IMR-90 (cell line): ENCODE data around the gene HNRNPH1. TPM values are rescaled to one million over a fixed set of nuclear protein-coding genes. Genes with fewer than 3 reads are reported as not detected.

Experiments used
- ATAC-seq: fragments of 200-7000 bp; cut with Tn5 transposase; 2 replicates; pipeline ENCODE4 v1.9.1; 2020; ENCODE audit warnings: low read depth, mild to moderate bottlenecking, moderate library complexity
- BruUV-seq: library from RNA; stranded (reverse); fragments of 400-500 nt; replicated peaks from 2 replicates; lab custom pipeline; 2021; lab: Mats Ljungman, UMichigan
- CTCF ChIA-PET: fragments of 300-600 bp; formaldehyde crosslinking; extraction: SDS; loops from one replicate; lab custom pipeline; 2021; ENCODE audit warnings: antibody characterized with exemption; lab: Yijun Ruan, JAX
- POLR2A ChIA-PET: fragments of 300-600 bp; sonication (Branson Sonifier 250); formaldehyde crosslinking; loops from one replicate; lab custom pipeline; 2022; ENCODE audit warnings: antibody characterized with exemption; ENCODE audit not compliant: unreplicated experiment; lab: Charles Lee
- DNase-seq: peaks from one replicate; pipeline ENCODE4 v3.0.0; 2013
- H2AFZ ChIP-seq: replicated peaks from 2 replicates; pipeline ENCODE3; 2013; ENCODE audit warnings: low read length, mild to moderate bottlenecking; ENCODE audit not compliant: poor library complexity
- H2AK5ac ChIP-seq: 2 replicates; pipeline ENCODE4 v1.6.1; 2013; ENCODE audit warnings: low read depth, low read length, inconsistent platforms
- H2AK9ac ChIP-seq: replicated peaks from 2 replicates; pipeline ENCODE3; 2013; ENCODE audit warnings: mild to moderate bottlenecking, low read depth, low read length, moderate library complexity; ENCODE audit not compliant: poor library complexity
- H2BK120ac ChIP-seq: 2 replicates; pipeline ENCODE4 v1.6.1; 2013; ENCODE audit warnings: low read depth, low read length, inconsistent platforms
- H2BK15ac ChIP-seq: 3 replicates; pipeline ENCODE4 v1.6.1; 2013; ENCODE audit warnings: low read depth, low read length, inconsistent platforms
- H2BK20ac ChIP-seq: 2 replicates; pipeline ENCODE4 v1.6.1; 2013; ENCODE audit warnings: low read depth, mild to moderate bottlenecking, inconsistent platforms, low read length, moderate library complexity
- H2BK5ac ChIP-seq: 2 replicates; pipeline ENCODE4 v1.6.1; 2013; ENCODE audit warnings: mild to moderate bottlenecking, low read depth, low read length, inconsistent platforms; ENCODE audit not compliant: poor library complexity, severe bottlenecking
- H3K14ac ChIP-seq: replicated peaks from 2 replicates; pipeline ENCODE4 v1.6.1; 2013; ENCODE audit warnings: low read depth, low read length, inconsistent platforms
- H3K18ac ChIP-seq: 2 replicates; pipeline ENCODE4 v1.6.1; 2013; ENCODE audit warnings: low read depth, low read length, control low read depth
- H3K23ac ChIP-seq: 2 replicates; pipeline ENCODE4 v1.6.1; 2013; ENCODE audit warnings: low read depth, low read length, inconsistent platforms
- H3K27ac ChIP-seq: 2 replicates; pipeline ENCODE4 v1.5.1; 2013; ENCODE audit warnings: mild to moderate bottlenecking, control low read depth, low read length; ENCODE audit not compliant: insufficient read depth
- H3K27me3 ChIP-seq: 2 replicates; pipeline ENCODE4 v1.6.1; 2013; ENCODE audit warnings: low read length; ENCODE audit not compliant: control insufficient read depth, insufficient read depth
- H3K36me3 ChIP-seq: 2 replicates; pipeline ENCODE4 v1.6.1; 2013; ENCODE audit warnings: low read length, mixed read lengths; ENCODE audit not compliant: control insufficient read depth, insufficient read depth
- H3K4ac ChIP-seq: 2 replicates; pipeline ENCODE4 v1.6.1; 2013; ENCODE audit warnings: low read depth, low read length, inconsistent platforms
- H3K4me1 ChIP-seq: 2 replicates; pipeline ENCODE4 v1.6.1; 2013; ENCODE audit warnings: low read length, mixed read lengths; ENCODE audit not compliant: control insufficient read depth, insufficient read depth
- H3K4me2 ChIP-seq: 2 replicates; pipeline ENCODE4 v1.6.1; 2013; ENCODE audit warnings: low read depth, mild to moderate bottlenecking, control low read depth, low read length, moderate library complexity
- H3K4me3 ChIP-seq: 2 replicates; pipeline ENCODE4 v1.5.1; 2013; ENCODE audit warnings: low read depth, mild to moderate bottlenecking, control low read depth, low read length, moderate library complexity; ENCODE audit not compliant: insufficient read depth
- H3K56ac ChIP-seq: 2 replicates; pipeline ENCODE4 v1.6.1; 2013; ENCODE audit warnings: low read length, inconsistent platforms; ENCODE audit not compliant: insufficient read depth; ENCODE audit errors: extremely low read depth
- H3K79me1 ChIP-seq, 2 experiments: 2 replicates each; pipeline ENCODE4 v1.6.1; 2013; ENCODE audit warnings: low read length in 2 of 2, inconsistent platforms in 1 of 2, low read depth in 1 of 2
- H3K9ac ChIP-seq: 2 replicates; pipeline ENCODE4 v1.6.1; 2013; ENCODE audit warnings: low read depth, low read length, control low read depth
- H3K9me1 ChIP-seq: 2 replicates; pipeline ENCODE4 v1.6.1; 2013; ENCODE audit warnings: low read length, inconsistent platforms; ENCODE audit not compliant: insufficient read depth
- H3K9me3 ChIP-seq: 2 replicates; pipeline ENCODE4 v1.6.1; 2013; ENCODE audit warnings: low read length; ENCODE audit not compliant: control insufficient read depth, insufficient read depth
- H4K20me1 ChIP-seq: 2 replicates; pipeline ENCODE4 v1.6.1; 2013; ENCODE audit warnings: low read length, inconsistent platforms; ENCODE audit not compliant: insufficient read depth
- H4K5ac ChIP-seq: 2 replicates; pipeline ENCODE4 v1.6.1; 2013; ENCODE audit warnings: mild to moderate bottlenecking, low read depth, low read length, control low read depth
- H4K8ac ChIP-seq, 2 experiments: 2 replicates each; pipeline ENCODE4 v1.6.1; 2013; ENCODE audit warnings: low read depth in 2 of 2, low read length in 2 of 2, control low read depth in 1 of 2, inconsistent platforms in 1 of 2
- H4K91ac ChIP-seq: 2 replicates; pipeline ENCODE4 v1.6.1; 2013; ENCODE audit warnings: low read depth, low read length, inconsistent platforms; ENCODE audit not compliant: insufficient read depth
- CEBPB ChIP-seq: IDR thresholded peaks from 2 replicates; pipeline ENCODE4 v1.6.1; 2012; ENCODE audit warnings: low read depth, low read length, improper control_type of control experiment
- FOS ChIP-seq: fragments of 150-350 bp; IDR thresholded peaks from 2 replicates; pipeline ENCODE4 v1.6.1; 2016; ENCODE audit warnings: low read depth, low read length
- MAFK ChIP-seq: IDR thresholded peaks from 2 replicates; pipeline ENCODE4 v1.6.1; 2012; ENCODE audit warnings: low read depth, low read length, improper control_type of control experiment
- MAZ ChIP-seq: IDR thresholded peaks from 2 replicates; pipeline ENCODE4 v1.6.1; 2012; ENCODE audit warnings: low read depth, mild to moderate bottlenecking, low read length, improper control_type of control experiment, moderate library complexity, borderline replicate concordance
- MXI1 ChIP-seq: IDR thresholded peaks from 2 replicates; pipeline ENCODE4 v1.6.1; 2012; ENCODE audit warnings: low read depth, mild to moderate bottlenecking, low read length, moderate library complexity, borderline replicate concordance
- NFE2L2 ChIP-seq: fragments of 150-350 bp; IDR thresholded peaks from 2 replicates; pipeline ENCODE4 v1.6.1; 2016; ENCODE audit warnings: low read depth, mild to moderate bottlenecking, low read length
- POLR2A ChIP-seq: IDR thresholded peaks from 2 replicates; pipeline ENCODE4 v1.6.1; 2012; ENCODE audit warnings: mild to moderate bottlenecking, low read depth, low read length
- RAD21 ChIP-seq: IDR thresholded peaks from 2 replicates; pipeline ENCODE4 v1.6.1; 2012; ENCODE audit warnings: low read length, improper control_type of control experiment
- RCOR1 ChIP-seq: IDR thresholded peaks from 2 replicates; pipeline ENCODE4 v1.6.1; 2012; ENCODE audit warnings: mild to moderate bottlenecking, low read length, improper control_type of control experiment; ENCODE audit not compliant: insufficient replicate concordance
- SMC3 ChIP-seq: fragments of 150-350 bp; IDR thresholded peaks from 2 replicates; pipeline ENCODE4 v1.6.1; 2016; ENCODE audit warnings: low read depth, mild to moderate bottlenecking, antibody characterized with exemption, low read length, moderate library complexity
- WGBS, 2 experiments: methylation state at CpG; one replicate each; pipeline versions ENCODE4 v1.1.5 to v1.1.7; 2013; ENCODE audit warnings: missing lambda C conversion rate in 2 of 2; ENCODE audit not compliant: insufficient read length in 1 of 2; ENCODE audit errors: extremely low coverage in 2 of 2; 5-methylcytosine and 5-hydroxymethylcytosine counted together
- dilution Hi-C: fragments of 300-500 bp; cut with HindIII; formaldehyde crosslinking; loops from one replicate; pipeline ENCODE4 v1.14.3; 2018; ENCODE audit warnings: low sequenced_read_pairs; ENCODE audit not compliant: unreplicated experiment
- in situ Hi-C: fragments of 300-500 bp; cut with MboI; formaldehyde crosslinking; loops from 3 replicates; pipeline ENCODE4 v1.14.3; 2019; ENCODE audit warnings: low sequenced_read_pairs, inconsistent platforms, mixed read lengths
- intact Hi-C: fragments of 100-400 bp; cut with micrococcal nuclease; formaldehyde crosslinking; loops from 2 replicates; pipeline ENCODE4 v1.10.0; 2022
- polyA plus RNA-seq, 3 experiments: library from polyadenylated mRNA; depleted of rRNA; stranded (reverse); fragments of >200 nt; gene quantifications; 2 replicates each; pipeline ENCODE4 v1.2.3, GENCODE V29; 2012; ENCODE audit warnings: low replicate concordance in 1 of 3
- total RNA-seq: library from RNA; depleted of rRNA; stranded (reverse); fragments of >200 nt; gene quantifications from 2 replicates; pipeline ENCODE4 v1.2.3, GENCODE V29; 2012

HNRNPH1 gene
- total and polyA plus RNA-seq, 2 of the 4 experiments (the other 2 are of a cell fraction), result 288 to 300 TPM

DNA sequence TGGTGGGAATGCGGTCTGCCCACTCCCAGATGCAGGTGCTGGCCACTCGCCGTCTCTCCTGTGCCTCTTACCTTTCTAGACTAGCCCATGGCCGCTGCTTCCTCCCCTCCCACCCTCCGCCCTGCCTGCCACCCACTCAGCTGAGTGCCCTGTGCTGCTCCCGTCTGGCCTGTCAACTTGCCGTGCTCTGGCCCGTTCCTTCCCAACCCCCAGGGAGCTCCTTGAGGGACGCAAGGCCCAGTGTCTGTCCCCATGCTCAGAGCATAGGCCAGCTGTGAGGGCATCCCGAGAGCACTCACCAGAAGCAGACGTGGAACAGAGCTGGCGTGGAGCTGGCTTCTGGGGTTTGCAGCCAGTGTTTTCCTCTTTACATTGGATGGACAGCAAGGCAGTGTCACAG is 20.2 kb downstream of the HNRNPH1 start:
- WGBS, 2 experiments, result 91% methylated on average over 4 of the region's 12 CpGs; no CpG with 5 or more reads in 1 of the 2 experiments
- no peak overlapping the region for H2BK120ac ChIP-seq
- H3K27ac ChIP-seq, result no peak overlapping the region
- no TSS peak for BruUV-seq
- no peaks in the 10 kb centered on the region for H3K9me1 ChIP-seq
- no peak overlapping the region for H2AK9ac ChIP-seq
- H3K4ac ChIP-seq, result no peak overlapping the region
- H3K79me1 ChIP-seq, result peaks cover 0 to 13% of the 10 kb centered on the region in 2 experiments; a peak in 1 of 4 replicates
- no peaks in the 10 kb centered on the region for H3K27me3 ChIP-seq
- H3K4me2 ChIP-seq, result no peak overlapping the region
- ATAC-seq (no peak), DNase-seq (no peak)
- dilution Hi-C loops (no loop called here), in situ Hi-C loops (no loop called here), intact Hi-C loops (no loop called here)
- H3K23ac ChIP-seq, result no peak overlapping the region
- H3K4me1 ChIP-seq, result peaks cover 5% of the 10 kb centered on the region; the same call in 1 of the 2 replicates
- no peak overlapping the region for H2BK5ac ChIP-seq
- no peak overlapping the region for H3K4me3 ChIP-seq
- ChIA-PET POLR2A (interaction anchor here (0.5 kb wide), 1 partner anchor 60 kb away, joined by 3 read pairs; no protein-coding TSS in a partner anchor), CTCF (no interaction called here)
- no peak overlapping the region for H3K9ac ChIP-seq
- H4K5ac ChIP-seq, result no peak overlapping the region
- no peak overlapping the region for H2AFZ ChIP-seq
- H3K14ac ChIP-seq, result no peak overlapping the region
- no peak overlapping the region for H4K8ac ChIP-seq
- no peak overlapping the region for H3K18ac ChIP-seq
- H2BK20ac ChIP-seq, result no peak overlapping the region
- no peak overlapping the region for H2BK15ac ChIP-seq
- TF ChIP-seq CEBPB, result no peak
- no peak for TF ChIP-seq POLR2A
- no peak for TF ChIP-seq RAD21
- no peak for TF ChIP-seq SMC3
- no peak for TF ChIP-seq MXI1
- TF ChIP-seq MAFK, result no peak
- no peak for TF ChIP-seq NFE2L2
- no peak for TF ChIP-seq MAZ
- TF ChIP-seq FOS, result no peak
- TF ChIP-seq RCOR1, result no peak
- H4K20me1 ChIP-seq, result peaks cover 29% of the 10 kb centered on the region
- no peaks in the 10 kb centered on the region for H3K9me3 ChIP-seq
- H3K56ac ChIP-seq, result no peak overlapping the region
- H2AK5ac ChIP-seq, result no peak overlapping the region
- H3K36me3 ChIP-seq, result peaks cover 66% of the 10 kb centered on the region
- no peak overlapping the region for H4K91ac ChIP-seq
